HG03469 (cell line): ENCODE measurements around the gene HIVEP2.

ENCODE experiments used
- ATAC-seq: cut with Tn5 transposase; IDR thresholded peaks from one replicate; pipeline ENCODE4 v1.9.1; 2021; ENCODE audit warnings: mild to moderate bottlenecking, moderate library complexity, moderate number of reproducible peaks; ENCODE audit not compliant: unreplicated experiment

Gene HIVEP2

GRCh38 chr6:142751452-142751851 is 193.5 kb downstream of the HIVEP2 start:
- ATAC-seq: no peak

- no peak for ATAC-seq
Measured at GRCh38 chr6:142750998-142751397, 194.0 kb downstream of the HIVEP2 start.

- no peak for ATAC-seq
Measured at GRCh38 chr6:142749556-142749955, 195.4 kb downstream of the HIVEP2 start.

GRCh38 chr6:142746524-142746923 is 198.5 kb downstream of the HIVEP2 start:
- no peak for ATAC-seq

GRCh38 chr6:142744836-142745235 is 200.1 kb downstream of the HIVEP2 start:
- no peak for ATAC-seq

GRCh38 chr6:142740449-142740848 is 204.5 kb downstream of the HIVEP2 start:
- ATAC-seq: no peak

GRCh38 chr6:142738731-142739130 is 206.2 kb downstream of the HIVEP2 start:
- no peak for ATAC-seq

GRCh38 chr6:142738035-142738396 is 207.0 kb downstream of the HIVEP2 start:
- ATAC-seq: no peak

- no peak for ATAC-seq
Measured at GRCh38 chr6:142737368-142738034, 207.5 kb downstream of the HIVEP2 start.

GRCh38 chr6:142735204-142735603 is 209.8 kb downstream of the HIVEP2 start:
- ATAC-seq: no peak

- ATAC-seq: no peak
Measured at GRCh38 chr6:142732790-142733189, 212.2 kb downstream of the HIVEP2 start.

GRCh38 chr6:142731611-142732010 is 213.4 kb downstream of the HIVEP2 start:
- no peak for ATAC-seq

GRCh38 chr6:142729618-142730017 is 215.4 kb downstream of the HIVEP2 start:
- ATAC-seq: no peak

GRCh38 chr6:142728910-142729481 is 216.0 kb downstream of the HIVEP2 start:
- no peak for ATAC-seq

GRCh38 chr6:142728364-142728763 is 216.6 kb downstream of the HIVEP2 start:
- ATAC-seq: no peak

GRCh38 chr6:142726616-142727015 is 218.4 kb downstream of the HIVEP2 start:
- ATAC-seq: no peak

GRCh38 chr6:142725024-142725770 is 219.8 kb downstream of the HIVEP2 start:
- ATAC-seq: no peak

- no peak for ATAC-seq
Measured at GRCh38 chr6:142722841-142723240, 222.1 kb downstream of the HIVEP2 start.

- ATAC-seq: no peak
Measured at GRCh38 chr6:142722012-142722411, 223.0 kb downstream of the HIVEP2 start.

- ATAC-seq: no peak
Measured at GRCh38 chr6:142721215-142721920, 223.6 kb downstream of the HIVEP2 start.

- no peak for ATAC-seq
Measured at GRCh38 chr6:142718667-142719191, 226.2 kb downstream of the HIVEP2 start.
